Right renal pelvis (tissue), 4 donors: ENCODE measurements around the gene DMXL1. TPM values are rescaled to one million over a fixed set of nuclear protein-coding genes. Genes with fewer than 3 reads are reported as not detected.

Experiments
- DNase-seq, 4 donors: peaks; one replicate each; pipeline ENCODE4 v3.0.0-alpha.2; 2013; ENCODE audit warnings: low read depth in 4 of 4, low spot score in 3 of 4, missing footprints in 1 of 4
- polyA plus RNA-seq, 4 donors: library from polyadenylated mRNA; unstranded; fragments of 120-200 nt; gene quantifications; one replicate each; pipeline ENCODE4 v1.2.1, GENCODE V29; 2013; ENCODE audit not compliant: insufficient read length in 4 of 4

DMXL1 gene
- 10 to 100 TPM; 48.2 to 56.8 (median 51.3) TPM for polyA plus RNA-seq

DNA sequence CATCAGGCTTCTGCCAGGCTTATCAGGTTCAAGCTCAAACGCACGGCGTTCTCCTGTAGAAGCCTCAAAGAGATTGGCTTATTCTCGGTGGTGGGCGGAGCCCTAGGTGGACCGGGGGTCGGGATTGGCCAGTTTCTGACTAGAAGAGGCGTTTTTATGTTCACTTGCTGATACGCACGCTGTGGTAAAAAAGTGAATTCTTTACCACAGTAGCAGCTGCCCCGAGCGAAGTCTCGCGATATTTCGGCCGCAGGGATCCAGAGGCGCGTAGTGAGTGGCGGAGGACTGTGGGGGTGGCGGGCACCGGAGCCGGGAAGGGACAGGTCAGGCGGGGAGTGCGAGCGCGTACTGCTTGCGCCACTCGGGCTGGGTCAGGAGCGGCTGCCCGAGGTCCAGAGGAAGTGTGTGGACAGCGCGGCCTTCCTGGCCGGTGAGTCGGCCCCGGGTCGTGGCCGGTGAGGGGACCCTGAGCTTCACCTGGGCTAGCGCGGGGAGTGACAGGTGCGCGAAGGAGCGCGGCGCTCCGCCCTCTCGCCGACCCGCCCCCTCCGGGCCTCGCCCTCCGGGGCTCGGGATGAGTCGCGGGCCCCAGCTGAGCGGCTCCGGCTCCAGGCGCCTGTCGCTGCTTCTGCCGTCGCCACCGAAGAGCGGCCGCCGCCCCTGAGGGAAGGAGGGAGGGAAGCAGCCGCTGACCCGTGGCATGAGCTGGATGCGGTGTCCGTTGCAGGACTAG lies at the start of gene DMXL1:
DMXL1 (plus strand) TSS at position 260 of the 733 bp plus-strand sequence. CDS start 483 bp downstream, outside the sequence.
- DNase-seq = peak; percentile 97 to 99 (median 98)

GRCh38 chr5:119021149-119021732 lies 49.6 kb upstream of the DMXL1 start:
- DNase-seq = no peak

GRCh38 chr5:119022017-119022745 lies 48.7 kb upstream of the DMXL1 start:
- DNase-seq = no peak

GRCh38 chr5:119022773-119023172 lies 48.1 kb upstream of the DMXL1 start:
- no peak for DNase-seq

GRCh38 chr5:119028575-119028974 lies 42.3 kb upstream of the DMXL1 start:
- DNase-seq = no peak

- DNase-seq = no peak
Measured at GRCh38 chr5:119031011-119031886, 39.6 kb upstream of the DMXL1 start.

DNA sequence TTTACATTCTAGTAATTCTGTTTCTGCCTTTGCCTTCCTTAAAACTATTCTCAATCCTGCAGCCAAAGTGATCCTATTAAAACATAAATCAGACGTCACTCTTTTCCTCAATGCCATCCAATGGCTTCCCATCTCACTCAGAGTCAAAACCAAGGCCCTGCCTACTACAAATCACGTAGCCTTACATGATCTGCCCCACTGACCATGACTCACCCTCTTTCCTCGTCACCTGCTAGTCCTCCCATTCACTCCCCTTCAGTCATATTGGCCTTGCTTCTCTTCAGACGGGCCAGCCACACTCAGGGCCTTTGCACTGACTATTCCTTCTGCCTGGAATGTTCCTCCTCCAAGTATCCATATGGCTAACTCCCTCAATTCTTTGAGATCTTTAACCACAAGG lies 39.0 kb upstream of the DMXL1 start:
- no peak for DNase-seq

DNA sequence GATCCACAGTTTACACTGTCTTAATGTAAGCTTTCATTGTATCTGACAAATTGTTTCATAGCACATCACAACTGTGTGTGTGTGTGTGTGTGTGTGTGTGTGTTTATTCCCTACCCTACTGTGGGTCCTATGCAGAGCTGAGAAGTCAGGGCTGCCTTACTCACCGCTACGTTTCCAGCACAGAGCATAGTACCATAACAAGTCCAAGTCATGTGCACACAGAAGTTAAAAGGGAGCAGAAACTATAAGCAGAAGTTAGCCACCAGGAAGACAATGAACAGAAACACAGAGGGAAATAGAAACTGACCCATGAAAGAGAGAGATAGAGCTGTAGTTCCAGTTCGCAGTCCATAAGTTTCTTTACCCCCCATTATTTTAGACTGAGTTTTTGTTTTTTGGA lies 38.2 kb upstream of the DMXL1 start:
- no peak for DNase-seq

GRCh38 chr5:119033135-119033534 lies 37.8 kb upstream of the DMXL1 start:
- DNase-seq = no peak

DNA sequence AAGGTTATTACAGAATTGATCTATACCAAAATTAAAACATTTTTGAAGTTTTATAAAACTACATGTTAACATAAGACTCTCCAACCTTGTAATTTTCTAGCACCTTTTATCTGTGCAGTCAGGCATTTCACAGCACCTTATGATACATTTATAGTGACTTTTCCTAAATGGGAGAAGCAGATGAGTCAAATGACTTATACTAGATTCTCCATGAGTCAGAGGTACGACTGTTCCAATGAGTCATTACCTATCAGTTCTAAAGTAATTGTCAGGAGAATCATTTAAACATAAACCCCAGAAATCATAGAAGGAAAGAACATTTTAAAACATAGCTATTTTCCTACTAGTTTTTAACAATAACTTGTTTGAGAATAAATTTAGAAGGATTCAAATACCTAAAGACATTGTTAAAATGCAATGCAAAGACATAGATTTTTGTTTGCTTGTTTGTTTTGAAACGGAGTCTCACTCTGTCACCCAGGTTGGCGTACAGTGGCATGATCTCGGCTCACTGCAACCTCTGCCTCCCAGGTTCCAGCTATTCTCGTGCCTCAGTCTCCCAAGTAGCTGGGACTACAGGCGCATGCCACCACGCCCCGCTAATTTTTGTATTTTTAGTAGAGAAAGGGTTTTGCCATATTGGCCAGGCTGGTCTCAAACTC lies 34.7 kb upstream of the DMXL1 start:
- no peak for DNase-seq

DNA sequence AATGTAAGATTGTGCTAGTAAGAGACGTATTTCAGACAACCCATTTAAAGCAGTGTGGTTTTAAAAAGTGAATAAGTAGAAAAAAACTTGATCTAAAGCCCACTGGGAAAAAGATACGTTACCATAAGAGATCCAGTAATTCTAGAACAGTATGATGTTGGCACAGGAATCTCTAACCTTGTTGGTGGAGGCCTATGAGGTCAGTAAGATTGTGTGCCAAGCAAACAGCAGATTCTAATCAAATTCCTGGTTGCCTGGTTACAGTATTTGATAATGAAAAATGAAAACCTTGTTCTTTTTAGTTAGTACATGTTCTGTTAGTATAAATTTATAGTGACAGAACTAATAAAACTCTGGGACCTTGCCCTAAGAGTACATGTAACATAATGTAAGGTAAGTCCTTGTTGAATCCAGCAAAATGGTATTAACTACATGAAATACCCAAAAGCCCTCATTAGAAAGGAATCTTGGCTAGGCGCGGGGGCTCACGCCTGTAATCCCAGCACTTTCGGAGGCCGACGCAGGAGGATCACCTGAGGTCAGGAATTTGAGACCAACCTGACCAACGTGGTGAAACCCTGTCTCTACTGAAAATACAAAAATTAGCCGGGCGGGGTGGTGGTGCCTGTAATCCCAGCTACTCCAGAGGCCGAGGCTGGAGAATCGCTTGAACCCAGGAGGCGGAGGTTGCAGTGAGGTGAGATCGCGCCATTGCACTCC lies 33.2 kb upstream of the DMXL1 start:
- DNase-seq = no peak

GRCh38 chr5:119048246-119048645 lies 22.6 kb upstream of the DMXL1 start:
- no peak for DNase-seq

GRCh38 chr5:119049824-119050449 lies 20.9 kb upstream of the DMXL1 start:
- DNase-seq = no peak

GRCh38 chr5:119054101-119054500 lies 16.8 kb upstream of the DMXL1 start:
- DNase-seq = no peak

DNA sequence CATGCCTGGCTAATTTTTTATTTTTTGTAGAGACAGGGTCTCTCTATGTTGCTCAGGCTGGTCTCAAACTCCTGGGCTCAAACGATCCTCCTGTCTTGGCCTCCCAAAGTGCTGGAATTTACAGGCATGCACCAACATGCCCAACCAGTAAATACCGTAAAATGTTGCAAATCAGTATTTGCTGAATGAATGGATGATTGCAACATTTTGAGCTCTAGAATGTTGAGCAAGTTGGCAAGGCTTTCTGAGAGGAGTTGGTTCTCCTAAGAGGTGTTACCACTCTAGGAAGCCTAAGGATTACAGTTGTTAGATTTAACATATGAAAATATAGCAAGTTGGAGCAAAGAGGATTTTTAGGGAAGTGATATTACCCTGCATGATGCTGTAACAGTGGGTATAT lies 15.6 kb upstream of the DMXL1 start:
- DNase-seq = no peak

DNA sequence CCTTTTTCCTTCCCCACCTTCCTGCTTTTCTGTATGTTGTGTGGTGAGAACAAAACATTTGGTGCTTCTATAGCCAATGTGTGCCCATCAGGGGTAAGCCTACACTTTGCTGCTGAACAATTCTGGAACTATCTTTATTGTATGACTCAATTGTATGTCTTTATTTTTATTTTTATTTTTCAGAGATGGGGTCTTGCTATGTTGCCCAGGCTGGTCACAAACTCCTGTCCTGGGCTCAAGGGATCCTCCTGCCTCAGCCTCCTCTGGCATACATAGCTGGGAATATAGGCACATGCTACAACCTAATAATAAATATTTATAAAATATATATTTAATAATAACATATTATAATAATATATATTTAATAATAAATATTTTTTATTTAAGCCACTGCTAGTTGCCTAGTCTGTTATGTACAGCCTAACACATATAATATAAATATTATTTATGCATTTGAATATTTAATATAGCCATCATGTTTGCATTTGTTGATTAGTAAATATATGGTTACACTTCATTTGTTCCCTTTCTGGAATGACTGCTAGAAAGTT lies 11.8 kb upstream of the DMXL1 start:
- no peak for DNase-seq

GRCh38 chr5:119059740-119060255 lies 11.1 kb upstream of the DMXL1 start:
- no peak for DNase-seq

GRCh38 chr5:119063579-119064379 lies 7.1 kb upstream of the DMXL1 start:
- DNase-seq = no peak
